Panc1 (cell line): ENCODE results near the gene MEIS2. TPM values are rescaled to one million over a fixed set of nuclear protein-coding genes. Genes with fewer than 3 reads are reported as not detected.
A peak's percentile ranks its signal among the peaks of the same experiment; 100 is the strongest.

Source experiments
- ATAC-seq: fragments of 200-7000 bp; cut with Tn5 transposase; 2 replicates; pipeline ENCODE4 v1.9.1; 2020; ENCODE audit warnings: mild to moderate bottlenecking, moderate library complexity
- BruUV-seq: library from RNA; stranded (reverse); fragments of 400-500 nt; replicated peaks from 2 replicates; lab custom pipeline; 2021; lab: Mats Ljungman, UMichigan
- CTCF ChIA-PET: fragments of 300-600 bp; sonication (Branson Sonifier 250); formaldehyde crosslinking; loops from one replicate; lab custom pipeline; 2022; ENCODE audit warnings: antibody characterized with exemption; lab: Charles Lee
- POLR2A ChIA-PET: fragments of 300-600 bp; sonication (Branson Sonifier 250); formaldehyde crosslinking; loops from one replicate; lab custom pipeline; 2022; ENCODE audit warnings: antibody characterized with exemption; lab: Charles Lee
- DNase-seq: peaks from one replicate; pipeline ENCODE4 v3.0.0-alpha.2; 2010; ENCODE audit warnings: low read depth, low spot score
- H3K27ac ChIP-seq: 2 replicates; pipeline ENCODE4 v1.5.1; 2011; ENCODE audit warnings: mild to moderate bottlenecking, low read length, inconsistent platforms
- H3K27me3 ChIP-seq: fragments of 200-500 bp; sonication (Bioruptor generic); 2 replicates; pipeline ENCODE4 v1.6.0; 2014; ENCODE audit warnings: low read length, inconsistent platforms; ENCODE audit not compliant: control insufficient read depth, insufficient read depth
- H3K36me3 ChIP-seq: fragments of 200-500 bp; sonication (Bioruptor generic); 2 replicates; pipeline ENCODE4 v1.5.1; 2014; ENCODE audit warnings: inconsistent platforms, mild to moderate bottlenecking, low read length, moderate library complexity; ENCODE audit not compliant: control insufficient read depth, insufficient read depth
- H3K4me1 ChIP-seq: 2 replicates; pipeline ENCODE4 v1.5.1; 2011; ENCODE audit warnings: inconsistent platforms, mild to moderate bottlenecking, low read length, moderate library complexity; ENCODE audit not compliant: control insufficient read depth, insufficient read depth
- H3K4me3 ChIP-seq, 2 experiments: 2 replicates each; pipeline ENCODE4 v1.5.1; 2011 to 2012; ENCODE audit warnings: low read depth in 2 of 2, low read length in 2 of 2, mild to moderate bottlenecking in 2 of 2, inconsistent platforms in 1 of 2, moderate library complexity in 1 of 2
- H3K9me3 ChIP-seq: fragments of 200-500 bp; sonication (Bioruptor generic); 2 replicates; pipeline ENCODE4 v1.5.1; 2014; ENCODE audit warnings: low read depth, mild to moderate bottlenecking, inconsistent platforms, low read length, moderate library complexity; ENCODE audit not compliant: control insufficient read depth, insufficient read depth
- POLR2AphosphoS5 ChIP-seq: IDR thresholded peaks from 2 replicates; pipeline ENCODE4 v1.6.1; 2012; ENCODE audit warnings: mild to moderate bottlenecking, low read depth, low read length, moderate library complexity
- SIN3A ChIP-seq: IDR thresholded peaks from 2 replicates; pipeline ENCODE4 v1.6.1; 2012; ENCODE audit warnings: low read depth, mild to moderate bottlenecking, low read length, moderate library complexity, borderline replicate concordance; ENCODE audit not compliant: insufficient read depth
- TCF7L2 ChIP-seq: IDR thresholded peaks from 2 replicates; pipeline ENCODE4 v1.6.1; 2011; ENCODE audit warnings: mild to moderate bottlenecking, low read depth, low read length, inconsistent platforms
- in situ Hi-C: cut with HindIII; loops from 2 replicates; pipeline ENCODE4 v1.10.0; 2016; ENCODE audit warnings: low sequenced_read_pairs, low pct_unique_long_range_greater_than_20kb
- intact Hi-C: fragments of 100-400 bp; cut with micrococcal nuclease; formaldehyde crosslinking; loops from one replicate; pipeline ENCODE4 v1.10.0; 2022; ENCODE audit not compliant: unreplicated experiment
- total RNA-seq: library from RNA; stranded (reverse); gene quantifications from one replicate; pipeline ENCODE4 v1.2.1, GENCODE V29; 2021; ENCODE audit not compliant: unreplicated experiment
- TF ChIP-seq, protein P1 (sequence below), 2 experiments: IDR thresholded peaks; 2 replicates each; pipeline ENCODE4 v1.6.1; 2011 to 2012; ENCODE audit warnings: low read depth in 2 of 2, control low read depth in 1 of 2, low read length in 1 of 2, mild to moderate bottlenecking in 1 of 2, moderate library complexity in 1 of 2; ENCODE audit not compliant: insufficient read depth in 1 of 2
- TF ChIP-seq, protein P2 (sequence below): fragments of 450-650 bp; IDR thresholded peaks from 2 replicates; pipeline ENCODE4 v1.5.1; 2017; ENCODE audit warnings: mild to moderate bottlenecking

MEIS2 gene
- total RNA-seq, 1 experiment from 2014 or later: 9.3 TPM

DNA sequence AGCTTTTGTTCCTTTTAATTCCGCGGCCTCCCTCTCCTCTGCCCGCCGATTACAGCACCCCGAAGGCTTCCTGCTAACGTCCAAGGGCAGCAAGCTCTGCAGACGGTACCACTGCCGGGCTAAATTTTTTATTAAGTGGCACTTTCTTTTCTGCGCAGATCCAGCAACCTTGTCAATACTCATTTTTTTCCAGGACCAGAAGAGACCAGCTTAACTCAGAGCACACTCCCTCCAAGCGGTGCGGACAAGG, 542 bp upstream of the MEIS2 start:
- TF ChIP-seq, protein P1, sequence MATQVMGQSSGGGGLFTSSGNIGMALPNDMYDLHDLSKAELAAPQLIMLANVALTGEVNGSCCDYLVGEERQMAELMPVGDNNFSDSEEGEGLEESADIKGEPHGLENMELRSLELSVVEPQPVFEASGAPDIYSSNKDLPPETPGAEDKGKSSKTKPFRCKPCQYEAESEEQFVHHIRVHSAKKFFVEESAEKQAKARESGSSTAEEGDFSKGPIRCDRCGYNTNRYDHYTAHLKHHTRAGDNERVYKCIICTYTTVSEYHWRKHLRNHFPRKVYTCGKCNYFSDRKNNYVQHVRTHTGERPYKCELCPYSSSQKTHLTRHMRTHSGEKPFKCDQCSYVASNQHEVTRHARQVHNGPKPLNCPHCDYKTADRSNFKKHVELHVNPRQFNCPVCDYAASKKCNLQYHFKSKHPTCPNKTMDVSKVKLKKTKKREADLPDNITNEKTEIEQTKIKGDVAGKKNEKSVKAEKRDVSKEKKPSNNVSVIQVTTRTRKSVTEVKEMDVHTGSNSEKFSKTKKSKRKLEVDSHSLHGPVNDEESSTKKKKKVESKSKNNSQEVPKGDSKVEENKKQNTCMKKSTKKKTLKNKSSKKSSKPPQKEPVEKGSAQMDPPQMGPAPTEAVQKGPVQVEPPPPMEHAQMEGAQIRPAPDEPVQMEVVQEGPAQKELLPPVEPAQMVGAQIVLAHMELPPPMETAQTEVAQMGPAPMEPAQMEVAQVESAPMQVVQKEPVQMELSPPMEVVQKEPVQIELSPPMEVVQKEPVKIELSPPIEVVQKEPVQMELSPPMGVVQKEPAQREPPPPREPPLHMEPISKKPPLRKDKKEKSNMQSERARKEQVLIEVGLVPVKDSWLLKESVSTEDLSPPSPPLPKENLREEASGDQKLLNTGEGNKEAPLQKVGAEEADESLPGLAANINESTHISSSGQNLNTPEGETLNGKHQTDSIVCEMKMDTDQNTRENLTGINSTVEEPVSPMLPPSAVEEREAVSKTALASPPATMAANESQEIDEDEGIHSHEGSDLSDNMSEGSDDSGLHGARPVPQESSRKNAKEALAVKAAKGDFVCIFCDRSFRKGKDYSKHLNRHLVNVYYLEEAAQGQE (IDR thresholded peaks at IDR 0.05; ENCODE audit: insufficient read depth in 1 of 2, low read depth in 2 of 2, low read length in 1 of 2): no peak
- TF ChIP-seq, protein P2, sequence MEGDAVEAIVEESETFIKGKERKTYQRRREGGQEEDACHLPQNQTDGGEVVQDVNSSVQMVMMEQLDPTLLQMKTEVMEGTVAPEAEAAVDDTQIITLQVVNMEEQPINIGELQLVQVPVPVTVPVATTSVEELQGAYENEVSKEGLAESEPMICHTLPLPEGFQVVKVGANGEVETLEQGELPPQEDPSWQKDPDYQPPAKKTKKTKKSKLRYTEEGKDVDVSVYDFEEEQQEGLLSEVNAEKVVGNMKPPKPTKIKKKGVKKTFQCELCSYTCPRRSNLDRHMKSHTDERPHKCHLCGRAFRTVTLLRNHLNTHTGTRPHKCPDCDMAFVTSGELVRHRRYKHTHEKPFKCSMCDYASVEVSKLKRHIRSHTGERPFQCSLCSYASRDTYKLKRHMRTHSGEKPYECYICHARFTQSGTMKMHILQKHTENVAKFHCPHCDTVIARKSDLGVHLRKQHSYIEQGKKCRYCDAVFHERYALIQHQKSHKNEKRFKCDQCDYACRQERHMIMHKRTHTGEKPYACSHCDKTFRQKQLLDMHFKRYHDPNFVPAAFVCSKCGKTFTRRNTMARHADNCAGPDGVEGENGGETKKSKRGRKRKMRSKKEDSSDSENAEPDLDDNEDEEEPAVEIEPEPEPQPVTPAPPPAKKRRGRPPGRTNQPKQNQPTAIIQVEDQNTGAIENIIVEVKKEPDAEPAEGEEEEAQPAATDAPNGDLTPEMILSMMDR: no peak
- TF ChIP-seq SIN3A (no peak), TCF7L2 (no peak), POLR2AphosphoS5 (no peak)
- no peaks in the 10 kb centered on the region for H3K9me3 ChIP-seq
- no TSS peak for BruUV-seq
- ChIA-PET CTCF (no interaction called here), POLR2A (interaction anchor here (0.7 kb wide), 2 partner anchors 14 to 195 kb away, joined by 3 to 6 read pairs; no protein-coding TSS in a partner anchor)
- H3K27ac ChIP-seq: peak overlapping the region; percentile 82
- peaks cover 17% of the 10 kb centered on the region for H3K4me1 ChIP-seq
- intact Hi-C loops (loop anchor here (2.0 kb wide), 1 partner anchor 218 kb away; no protein-coding TSS in a partner anchor), in situ Hi-C loops (loop anchor here (25.0 kb wide), 1 partner anchor 189 kb away; no protein-coding TSS in a partner anchor)
- no peaks in the 10 kb centered on the region for H3K36me3 ChIP-seq
- H3K4me3 ChIP-seq: peak overlapping the region; percentile 66 to 92
- peaks cover 5% of the 10 kb centered on the region; the same call in 1 of the 2 replicates for H3K27me3 ChIP-seq
- DNase-seq (peak; percentile 27), ATAC-seq (peak; percentile 23)

DNA sequence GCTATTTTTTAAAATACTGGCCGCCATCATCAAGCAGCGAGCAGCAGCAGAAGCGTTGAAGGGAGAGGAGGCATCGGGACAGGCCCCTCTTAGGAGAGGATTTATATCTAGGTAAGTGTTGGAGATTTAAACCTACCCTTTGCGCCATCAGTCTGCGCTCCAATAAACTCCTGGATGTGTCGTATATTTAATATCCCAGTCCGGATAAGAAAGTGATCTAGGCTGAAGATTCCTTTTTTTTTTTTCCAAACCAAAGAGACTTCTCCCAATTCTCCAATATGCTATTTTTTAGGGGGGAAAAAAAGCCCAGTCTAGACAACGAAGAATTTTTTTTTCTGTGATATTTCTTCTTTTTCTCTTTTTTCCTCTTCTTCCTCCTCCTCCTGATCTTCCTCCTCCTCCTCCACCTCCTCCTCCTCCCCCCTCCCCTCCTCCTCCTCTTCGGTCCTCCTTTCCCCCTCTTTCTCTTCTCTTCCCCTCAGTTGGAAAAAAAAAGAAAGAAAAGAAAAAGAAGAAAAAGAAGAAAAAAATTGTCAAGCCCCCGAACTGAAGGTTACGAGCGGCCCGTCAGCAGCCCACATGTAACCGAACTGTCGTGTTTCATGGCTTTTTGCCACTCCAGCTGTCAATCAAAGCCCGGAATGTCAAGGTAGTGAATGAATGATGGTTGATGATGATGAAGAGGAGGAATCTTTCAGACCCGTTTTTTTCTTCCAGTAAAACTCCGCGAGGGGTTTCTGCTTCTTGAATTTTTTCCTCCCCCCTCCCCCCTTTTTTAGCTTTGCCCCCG, 835 bp downstream of the MEIS2 start:
- Histone ChIP-seq H3K4me1 (peaks cover 17% of the 10 kb centered on the region), H3K4me3 (peak overlapping the region; percentile 66 to 92), H3K27ac (peak overlapping the region; percentile 71), H3K36me3 (no peaks in the 10 kb centered on the region), H3K9me3 (no peaks in the 10 kb centered on the region), H3K27me3 (peaks cover 2% of the 10 kb centered on the region; the same call in 1 of the 2 replicates)
- TSS peak; percentile 80 for BruUV-seq
- no peak for ATAC-seq
- DNase-seq: no peak
- intact Hi-C loops: loop anchor here (2.0 kb wide), 1 partner anchor 217 kb away; no protein-coding TSS in a partner anchor
- ChIA-PET CTCF (no interaction called here), POLR2A (no interaction called here)
- TF ChIP-seq, protein P2: no peak
- no peak for TF ChIP-seq SIN3A
- TF ChIP-seq, protein P1 (IDR thresholded peaks at IDR 0.05; ENCODE audit: insufficient read depth in 1 of 2, low read depth in 2 of 2, low read length in 1 of 2): no peak
- no peak for TF ChIP-seq POLR2AphosphoS5
- in situ Hi-C loops: loop anchor here (25.0 kb wide), 1 partner anchor 187 kb away; no protein-coding TSS in a partner anchor
